OCI-LY3 (cell line): Measurements from ENCODE around the gene MAN1A1.

ENCODE experiments used
- H2AFZ ChIP-seq: fragments of 200-600, 300-600 bp; shearing (Covaris generic); 2 replicates; pipeline ENCODE4 v1.6.0; 2014; ENCODE audit warnings: antibody characterized with exemption, low read depth, low read length
- H3K27ac ChIP-seq: fragments of 200-600, 300-600 bp; sonication (generic); 2 replicates; pipeline ENCODE4 v1.5.1; 2014; ENCODE audit warnings: mild to moderate bottlenecking, low read length, moderate library complexity, mixed read lengths
- H3K27me3 ChIP-seq: fragments of 200-600, 300-600 bp; sonication (generic); 2 replicates; pipeline ENCODE4 v1.6.1; 2014; ENCODE audit warnings: low read depth, low read length, mixed read lengths
- H3K36me3 ChIP-seq: fragments of 200-600, 300-600 bp; sonication (generic); replicated peaks from 2 replicates; pipeline ENCODE3; 2014; ENCODE audit warnings: low read depth, low read length, mixed read lengths
- H3K4me1 ChIP-seq: fragments of 300-600, 200-600 bp; sonication (generic); 2 replicates; pipeline ENCODE4 v1.6.1; 2014; ENCODE audit warnings: low read length, mixed read lengths
- H3K4me2 ChIP-seq: fragments of 200-600, 300-600 bp; sonication (generic); 2 replicates; pipeline ENCODE4 v1.6.1; 2014; ENCODE audit warnings: low read length, mixed read lengths
- H3K4me3 ChIP-seq: fragments of 300-600, 200-600 bp; sonication (generic); 2 replicates; pipeline ENCODE4 v1.5.1; 2014; ENCODE audit warnings: antibody characterized with exemption, mild to moderate bottlenecking, low read length, moderate library complexity
- H3K79me2 ChIP-seq: fragments of 300-600, 200-600 bp; shearing (Covaris generic); 2 replicates; pipeline ENCODE4 v1.6.1; 2014; ENCODE audit warnings: mild to moderate bottlenecking, low read length, mixed read lengths
- H3K9ac ChIP-seq: fragments of 300-600, 200-600 bp; shearing (Covaris generic); 2 replicates; pipeline ENCODE4 v1.6.0; 2014; ENCODE audit warnings: mild to moderate bottlenecking, low read length, moderate library complexity
- H3K9me3 ChIP-seq: fragments of 200-600, 300-600 bp; shearing (Covaris generic); 2 replicates; pipeline ENCODE4 v1.6.1; 2014; ENCODE audit warnings: low read length, mixed read lengths; ENCODE audit not compliant: insufficient read depth
- H4K20me1 ChIP-seq: fragments of 200-600, 300-600 bp; sonication (generic); 2 replicates; pipeline ENCODE4 v1.6.1; 2016; ENCODE audit warnings: low read length, mixed read lengths; ENCODE audit not compliant: insufficient read depth
- EZH2phosphoT487 ChIP-seq: fragments of 200-600 bp; shearing (Covaris generic); IDR thresholded peaks from 2 replicates; pipeline ENCODE4 v1.6.1; 2018; ENCODE audit warnings: antibody characterized with exemption, mixed run types, low read depth
- TF ChIP-seq, protein P1 (sequence below): fragments of 200-600, 300-600 bp; sonication (generic); IDR thresholded peaks from 2 replicates; pipeline ENCODE4 v1.5.1; 2014; ENCODE audit warnings: antibody characterized with exemption, low read length, low read depth

MAN1A1 gene

GRCh38 chr6:119184008-119184648 lies 165.4 kb downstream of the MAN1A1 start:
- Histone ChIP-seq H3K27ac (no peak overlapping the region), H3K4me3 (no peak overlapping the region), H4K20me1 (no peaks in the 10 kb centered on the region), H3K4me2 (no peak overlapping the region), H3K9ac (no peak overlapping the region), H3K27me3 (no peaks in the 10 kb centered on the region), H2AFZ (no peak overlapping the region), H3K79me2 (no peaks in the 10 kb centered on the region), H3K9me3 (no peaks in the 10 kb centered on the region), H3K36me3 (no peaks in the 10 kb centered on the region), H3K4me1 (no peaks in the 10 kb centered on the region)
- TF ChIP-seq, protein P1, sequence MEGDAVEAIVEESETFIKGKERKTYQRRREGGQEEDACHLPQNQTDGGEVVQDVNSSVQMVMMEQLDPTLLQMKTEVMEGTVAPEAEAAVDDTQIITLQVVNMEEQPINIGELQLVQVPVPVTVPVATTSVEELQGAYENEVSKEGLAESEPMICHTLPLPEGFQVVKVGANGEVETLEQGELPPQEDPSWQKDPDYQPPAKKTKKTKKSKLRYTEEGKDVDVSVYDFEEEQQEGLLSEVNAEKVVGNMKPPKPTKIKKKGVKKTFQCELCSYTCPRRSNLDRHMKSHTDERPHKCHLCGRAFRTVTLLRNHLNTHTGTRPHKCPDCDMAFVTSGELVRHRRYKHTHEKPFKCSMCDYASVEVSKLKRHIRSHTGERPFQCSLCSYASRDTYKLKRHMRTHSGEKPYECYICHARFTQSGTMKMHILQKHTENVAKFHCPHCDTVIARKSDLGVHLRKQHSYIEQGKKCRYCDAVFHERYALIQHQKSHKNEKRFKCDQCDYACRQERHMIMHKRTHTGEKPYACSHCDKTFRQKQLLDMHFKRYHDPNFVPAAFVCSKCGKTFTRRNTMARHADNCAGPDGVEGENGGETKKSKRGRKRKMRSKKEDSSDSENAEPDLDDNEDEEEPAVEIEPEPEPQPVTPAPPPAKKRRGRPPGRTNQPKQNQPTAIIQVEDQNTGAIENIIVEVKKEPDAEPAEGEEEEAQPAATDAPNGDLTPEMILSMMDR = no peak
- no peak for TF ChIP-seq EZH2phosphoT487

DNA sequence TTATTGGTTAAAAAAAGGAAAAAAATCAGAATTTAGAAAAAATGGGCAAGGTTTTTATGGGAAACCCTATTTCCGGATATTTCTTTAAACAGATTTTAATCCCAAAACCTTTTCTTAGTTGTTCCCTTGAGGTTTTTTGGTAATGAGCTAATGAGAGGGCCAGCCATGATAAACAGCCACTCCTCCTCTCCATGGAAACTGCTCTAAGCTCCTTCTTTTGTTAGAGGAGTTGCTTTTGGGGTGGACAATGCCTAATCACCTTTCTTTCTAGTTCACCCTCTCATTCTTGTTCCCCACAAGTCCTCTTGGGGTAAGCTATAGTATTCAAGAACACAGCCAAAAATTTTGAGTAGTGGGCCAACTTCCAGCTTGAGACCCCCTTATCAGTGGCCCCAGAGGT lies 166.1 kb downstream of the MAN1A1 start:
- no peaks in the 10 kb centered on the region for H4K20me1 ChIP-seq
- H3K4me1 ChIP-seq = no peaks in the 10 kb centered on the region
- H3K27me3 ChIP-seq = no peaks in the 10 kb centered on the region
- H3K9ac ChIP-seq = no peak overlapping the region
- no peaks in the 10 kb centered on the region for H3K36me3 ChIP-seq
- no peak overlapping the region for H3K4me2 ChIP-seq
- no peaks in the 10 kb centered on the region for H3K79me2 ChIP-seq
- H3K27ac ChIP-seq = no peak overlapping the region
- H3K4me3 ChIP-seq = no peak overlapping the region
- H2AFZ ChIP-seq = no peak overlapping the region
- no peaks in the 10 kb centered on the region for H3K9me3 ChIP-seq
- no peak for TF ChIP-seq EZH2phosphoT487
- TF ChIP-seq, protein P1 = no peak

DNA sequence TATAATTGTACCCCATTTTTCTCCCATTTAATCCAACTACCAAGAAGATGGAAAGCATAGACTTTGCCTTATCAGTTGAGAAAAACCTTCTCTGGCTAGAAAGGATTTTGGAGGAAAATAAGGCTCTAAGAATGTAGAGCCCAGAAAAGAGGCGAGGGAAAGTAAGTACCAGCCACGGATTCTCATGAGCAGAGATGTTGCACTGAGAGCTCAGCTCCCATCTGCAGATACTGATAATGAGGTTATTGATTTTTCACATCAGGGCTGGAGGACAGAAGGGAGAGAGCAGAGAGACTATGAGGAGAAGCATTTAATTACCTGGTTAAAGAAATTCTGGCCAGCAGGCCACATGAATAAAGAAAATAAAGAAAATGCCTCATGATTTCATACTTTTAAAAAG lies 166.7 kb downstream of the MAN1A1 start:
- H3K27ac ChIP-seq = no peak overlapping the region
- H3K27me3 ChIP-seq = no peaks in the 10 kb centered on the region
- no peak overlapping the region for H3K9ac ChIP-seq
- no peaks in the 10 kb centered on the region for H4K20me1 ChIP-seq
- no peak overlapping the region for H3K4me2 ChIP-seq
- H3K9me3 ChIP-seq = no peaks in the 10 kb centered on the region
- no peaks in the 10 kb centered on the region for H3K36me3 ChIP-seq
- H3K79me2 ChIP-seq = no peaks in the 10 kb centered on the region
- H3K4me3 ChIP-seq = no peak overlapping the region
- H2AFZ ChIP-seq = no peak overlapping the region
- H3K4me1 ChIP-seq = no peaks in the 10 kb centered on the region
- TF ChIP-seq EZH2phosphoT487 = no peak
- TF ChIP-seq, protein P1 = no peak

- Histone ChIP-seq H3K9ac (no peak overlapping the region), H3K4me2 (no peak overlapping the region), H4K20me1 (no peaks in the 10 kb centered on the region), H3K36me3 (no peaks in the 10 kb centered on the region), H3K27me3 (no peaks in the 10 kb centered on the region), H3K27ac (no peak overlapping the region), H3K9me3 (no peaks in the 10 kb centered on the region), H2AFZ (no peak overlapping the region), H3K79me2 (no peaks in the 10 kb centered on the region), H3K4me1 (no peaks in the 10 kb centered on the region), H3K4me3 (no peak overlapping the region)
- no peak for TF ChIP-seq EZH2phosphoT487
- TF ChIP-seq, protein P1 = no peak
Measured at GRCh38 chr6:119182216-119182803, 167.3 kb downstream of the MAN1A1 start.
